H1 (cell line): ENCODE data around the gene TYRP1.

Experiments
- CEBPB ChIP-seq: IDR thresholded peaks from 2 replicates; pipeline ENCODE4 v1.6.1; 2012; ENCODE audit warnings: low read depth, low read length
- CHD1 ChIP-seq: IDR thresholded peaks from 2 replicates; pipeline ENCODE4 v1.6.1; 2012; ENCODE audit warnings: low read depth, low read length, improper control_type of control experiment
- CHD2 ChIP-seq: IDR thresholded peaks from 2 replicates; pipeline ENCODE4 v1.6.1; 2012; ENCODE audit warnings: low read length, improper control_type of control experiment
- EZH2 ChIP-seq: fragments of 200-600 bp; sonication (generic); IDR thresholded peaks from 2 replicates; pipeline ENCODE4 v1.7.1; 2012; ENCODE audit warnings: low read depth, mild to moderate bottlenecking, moderate library complexity, low read length, inconsistent platforms; ENCODE audit not compliant: severe bottlenecking
- HDAC2 ChIP-seq, 2 experiments: fragments of 300-600 bp in 1 of 2; sonication (generic) in 1 of 2; IDR thresholded peaks; 2 replicates each; pipeline ENCODE4 v1.6.1; 2011 to 2012; ENCODE audit warnings: low read depth in 2 of 2, low read length in 2 of 2, mild to moderate bottlenecking in 2 of 2, moderate library complexity in 2 of 2, borderline replicate concordance in 1 of 2, inconsistent platforms in 1 of 2
- JUN ChIP-seq: IDR thresholded peaks from 2 replicates; pipeline ENCODE4 v1.6.1; 2011; ENCODE audit warnings: low read depth, mild to moderate bottlenecking, improper control_type of control experiment, low read length
- KDM5A ChIP-seq: fragments of 200-600 bp; IDR thresholded peaks from 2 replicates; pipeline ENCODE4 v1.7.1; 2012; ENCODE audit warnings: mild to moderate bottlenecking, low read length, inconsistent platforms, mixed read lengths
- POLR2A ChIP-seq, 2 experiments: IDR thresholded peaks; 1 replicate in 1 of 2; 2 replicates in 1 of 2; pipeline ENCODE4 v1.6.1; 2011; ENCODE audit warnings: low read depth in 2 of 2, low read length in 2 of 2, mild to moderate bottlenecking in 2 of 2; ENCODE audit errors: control extremely low read depth in 1 of 2
- POLR2AphosphoS5 ChIP-seq: IDR thresholded peaks from 2 replicates; pipeline ENCODE4 v1.6.1; 2011; ENCODE audit warnings: low read depth, low read length
- POU5F1 ChIP-seq: IDR thresholded peaks from 2 replicates; pipeline ENCODE4 v1.6.1; 2011; ENCODE audit warnings: low read depth, mild to moderate bottlenecking, low read length, moderate library complexity
- TAF1 ChIP-seq: IDR thresholded peaks from 2 replicates; pipeline ENCODE4 v1.6.1; 2011; ENCODE audit warnings: mild to moderate bottlenecking, low read depth, low read length
- TCF12 ChIP-seq: IDR thresholded peaks from 2 replicates; pipeline ENCODE4 v1.6.1; 2011; ENCODE audit warnings: low read depth, mild to moderate bottlenecking, low read length
- YY1 ChIP-seq: IDR thresholded peaks from 2 replicates; pipeline ENCODE4 v1.6.1; 2011; ENCODE audit warnings: low read depth, mild to moderate bottlenecking, low read length
- TF ChIP-seq, protein P1 (sequence below), 3 experiments: IDR thresholded peaks; 1 replicate in 2 of 3; 2 replicates in 1 of 3; pipeline versions ENCODE4 v1.5.1 to v1.6.1; 2011; ENCODE audit warnings: low read length in 3 of 3, mild to moderate bottlenecking in 3 of 3, inconsistent platforms in 2 of 3, low read depth in 1 of 3, moderate library complexity in 1 of 3; ENCODE audit not compliant: insufficient read depth in 1 of 3; ENCODE audit errors: control extremely low read depth in 1 of 3

GRCh38 chr9:12726795-12727194, 33.6 kb downstream of the TYRP1 start:
- TF ChIP-seq, protein P1, sequence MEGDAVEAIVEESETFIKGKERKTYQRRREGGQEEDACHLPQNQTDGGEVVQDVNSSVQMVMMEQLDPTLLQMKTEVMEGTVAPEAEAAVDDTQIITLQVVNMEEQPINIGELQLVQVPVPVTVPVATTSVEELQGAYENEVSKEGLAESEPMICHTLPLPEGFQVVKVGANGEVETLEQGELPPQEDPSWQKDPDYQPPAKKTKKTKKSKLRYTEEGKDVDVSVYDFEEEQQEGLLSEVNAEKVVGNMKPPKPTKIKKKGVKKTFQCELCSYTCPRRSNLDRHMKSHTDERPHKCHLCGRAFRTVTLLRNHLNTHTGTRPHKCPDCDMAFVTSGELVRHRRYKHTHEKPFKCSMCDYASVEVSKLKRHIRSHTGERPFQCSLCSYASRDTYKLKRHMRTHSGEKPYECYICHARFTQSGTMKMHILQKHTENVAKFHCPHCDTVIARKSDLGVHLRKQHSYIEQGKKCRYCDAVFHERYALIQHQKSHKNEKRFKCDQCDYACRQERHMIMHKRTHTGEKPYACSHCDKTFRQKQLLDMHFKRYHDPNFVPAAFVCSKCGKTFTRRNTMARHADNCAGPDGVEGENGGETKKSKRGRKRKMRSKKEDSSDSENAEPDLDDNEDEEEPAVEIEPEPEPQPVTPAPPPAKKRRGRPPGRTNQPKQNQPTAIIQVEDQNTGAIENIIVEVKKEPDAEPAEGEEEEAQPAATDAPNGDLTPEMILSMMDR (IDR thresholded peaks at IDR 0.05; ENCODE audit: control extremely low read depth in 1 of 3, insufficient read depth in 1 of 3, low read depth in 1 of 3, low read length in 3 of 3), result no peak
- TF ChIP-seq POLR2A (IDR thresholded peaks at IDR 0.05; ENCODE audit: control extremely low read depth in 1 of 2, low read depth in 2 of 2, low read length in 2 of 2) (no peak), JUN (no peak), HDAC2 (IDR thresholded peaks at IDR 0.05; ENCODE audit: borderline replicate concordance in 1 of 2, low read depth in 2 of 2, low read length in 2 of 2) (no peak), POU5F1 (no peak), POLR2AphosphoS5 (no peak), EZH2 (no peak), TAF1 (no peak), YY1 (no peak), KDM5A (no peak), CHD2 (no peak), CHD1 (no peak), TCF12 (no peak), CEBPB (no peak)
